Stimulated activated effector memory CD8-positive, alpha-beta T cell treated with anti-CD3 and anti-CD28 coated beads, Interleukin-12 subunit alpha, Interleukin-12 subunit beta, amount 100 ng/mL, for 72 hours (primary cell): Measurements from ENCODE around the gene HDHD5.
"Not testable (repeated sequence)": the region's sequence is repeated elsewhere in the genome, so short reads cannot be mapped to it uniquely, and the experiment has no call there.

Experiments
- ATAC-seq: fragments of 150-1000 bp; cut with Tn5 transposase; 2 replicates; pipeline ENCODE4 v1.10.0; 2021
- DNase-seq, 2 donors: peaks; one replicate each; pipeline ENCODE4 v3.0.0; 2021 to 2022; ENCODE audit warnings: low spot score in 2 of 2
- H3K27ac Mint-ChIP-seq: one replicate; pipeline ENCODE4 v1.8.0; 2022; ENCODE audit warnings: mild to moderate bottlenecking, mixed read lengths
- H3K36me3 Mint-ChIP-seq: one replicate; pipeline ENCODE4 v1.8.0; 2022; ENCODE audit warnings: mild to moderate bottlenecking, mixed read lengths
- H3K4me1 Mint-ChIP-seq: one replicate; pipeline ENCODE4 v1.8.0; 2022; ENCODE audit warnings: mixed read lengths
- H3K4me3 Mint-ChIP-seq: one replicate; pipeline ENCODE4 v1.8.0; 2022; ENCODE audit warnings: mild to moderate bottlenecking, mixed read lengths
- H3K9me3 Mint-ChIP-seq: one replicate; pipeline ENCODE4 v1.8.0; 2022; ENCODE audit warnings: mixed read lengths

HDHD5 gene

GRCh38 chr22:17164392-17165024 lies 5.4 kb upstream of the HDHD5 start:
- ATAC-seq (no peak), DNase-seq (no peak)
- Mint-ChIP-seq H3K9me3 (no peaks in the 10 kb centered on the region), H3K27ac (no peak overlapping the region), H3K4me3 (no peak overlapping the region), H3K36me3 (peaks cover 8% of the 10 kb centered on the region), H3K4me1 (peaks cover 5% of the 10 kb centered on the region)

- peaks cover 15% of the 10 kb centered on the region for H3K36me3 Mint-ChIP-seq
- no peak for ATAC-seq
- no peaks in the 10 kb centered on the region for H3K9me3 Mint-ChIP-seq
- no peak overlapping the region for H3K27ac Mint-ChIP-seq
- DNase-seq = no peak
- no peak overlapping the region for H3K4me3 Mint-ChIP-seq
- H3K4me1 Mint-ChIP-seq = peaks cover 6% of the 10 kb centered on the region
These were observed 3.7 kb upstream of the HDHD5 start for GRCh38 chr22:17162731-17163130.

- H3K36me3 Mint-ChIP-seq = peaks cover 15% of the 10 kb centered on the region
- DNase-seq (no peak), ATAC-seq (no peak)
- no peak overlapping the region for H3K4me3 Mint-ChIP-seq
- no peak overlapping the region for H3K27ac Mint-ChIP-seq
- H3K9me3 Mint-ChIP-seq = no peaks in the 10 kb centered on the region
- peaks cover 6% of the 10 kb centered on the region for H3K4me1 Mint-ChIP-seq
These were observed 2.9 kb upstream of the HDHD5 start for GRCh38 chr22:17161991-17162390.

GRCh38 chr22:17159504-17159951 lies 451 bp upstream of the HDHD5 start:
- H3K27ac Mint-ChIP-seq = peak overlapping the region; percentile 87
- DNase-seq (peak; percentile 35 to 79), ATAC-seq (peak; percentile 67)
- H3K9me3 Mint-ChIP-seq = no peaks in the 10 kb centered on the region
- peak overlapping the region; percentile 79 for H3K4me3 Mint-ChIP-seq
- H3K4me1 Mint-ChIP-seq = peaks cover 15% of the 10 kb centered on the region
- H3K36me3 Mint-ChIP-seq = peaks cover 26% of the 10 kb centered on the region

GRCh38 chr22:17158176-17158567 lies 905 bp downstream of the HDHD5 start:
- ATAC-seq = no peak
- peaks cover 19% of the 10 kb centered on the region for H3K4me1 Mint-ChIP-seq
- H3K4me3 Mint-ChIP-seq = peak overlapping the region; percentile 79
- H3K9me3 Mint-ChIP-seq = no peaks in the 10 kb centered on the region
- no peak for DNase-seq
- H3K27ac Mint-ChIP-seq = peak overlapping the region; percentile 87
- H3K36me3 Mint-ChIP-seq = peaks cover 32% of the 10 kb centered on the region

DNA sequence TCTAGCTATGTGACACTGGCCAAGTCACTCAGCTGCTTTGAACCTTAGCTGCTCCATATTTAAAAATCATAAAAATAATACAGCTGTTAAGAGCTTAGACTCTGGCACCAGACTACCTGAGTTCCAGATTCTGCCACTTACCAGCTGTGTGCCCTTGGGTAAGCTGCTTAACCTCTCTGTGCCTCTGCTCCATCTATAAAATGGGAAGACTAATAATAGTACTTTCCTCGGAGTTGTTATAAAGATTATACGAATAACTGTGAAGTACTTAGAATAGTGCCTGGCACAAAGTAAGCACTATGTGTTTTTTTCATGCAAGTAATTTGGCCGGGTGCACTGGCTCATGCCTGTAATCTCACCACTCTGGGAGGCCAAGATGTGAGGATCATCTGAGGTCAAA lies 1.4 kb downstream of the HDHD5 start:
- H3K4me3 Mint-ChIP-seq = peak overlapping the region; percentile 79
- H3K4me1 Mint-ChIP-seq = peaks cover 20% of the 10 kb centered on the region
- no peak overlapping the region for H3K27ac Mint-ChIP-seq
- H3K36me3 Mint-ChIP-seq = peaks cover 32% of the 10 kb centered on the region
- ATAC-seq (no peak), DNase-seq (no peak)
- H3K9me3 Mint-ChIP-seq = no peaks in the 10 kb centered on the region

- Mint-ChIP-seq H3K27ac (no peak overlapping the region), H3K9me3 (no peaks in the 10 kb centered on the region), H3K36me3 (peaks cover 38% of the 10 kb centered on the region), H3K4me1 (peaks cover 30% of the 10 kb centered on the region), H3K4me3 (peak overlapping the region; percentile 79)
- ATAC-seq (no peak), DNase-seq (no peak)
These were observed 3.1 kb downstream of the HDHD5 start for GRCh38 chr22:17155941-17156340.

GRCh38 chr22:17152971-17153370 lies 6.1 kb downstream of the HDHD5 start:
- Mint-ChIP-seq H3K4me1 (peaks cover 24% of the 10 kb centered on the region), H3K36me3 (peaks cover 41% of the 10 kb centered on the region), H3K4me3 (no peak overlapping the region), H3K9me3 (no peaks in the 10 kb centered on the region), H3K27ac (no peak overlapping the region)
- no peak for DNase-seq
- ATAC-seq = no peak

DNA sequence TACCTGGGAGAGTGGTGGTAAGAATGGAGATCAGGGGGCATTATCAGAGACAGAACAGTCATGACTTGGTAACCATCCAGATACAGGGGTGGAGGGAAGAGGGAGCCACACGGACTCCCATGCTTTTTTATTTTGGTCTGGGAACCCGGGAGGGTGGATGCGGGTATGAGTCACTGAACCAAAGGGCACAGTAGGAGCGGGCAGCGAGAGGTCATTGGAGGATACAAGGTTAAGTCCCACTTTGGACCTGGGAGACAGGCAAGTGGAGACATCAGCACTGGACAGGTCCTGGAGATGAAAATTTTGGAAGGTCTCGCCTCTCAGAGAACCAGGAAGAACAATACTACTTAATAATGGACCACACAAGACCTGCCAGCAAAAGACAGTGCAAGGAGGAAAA lies 6.7 kb downstream of the HDHD5 start:
- no peak for ATAC-seq
- no peak overlapping the region for H3K27ac Mint-ChIP-seq
- H3K4me3 Mint-ChIP-seq = no peak overlapping the region

GRCh38 chr22:17149076-17149815 lies 9.8 kb downstream of the HDHD5 start:
- Mint-ChIP-seq H3K27ac (no peak overlapping the region), H3K9me3 (no peaks in the 10 kb centered on the region), H3K4me1 (peaks cover 23% of the 10 kb centered on the region), H3K36me3 (peaks cover 51% of the 10 kb centered on the region), H3K4me3 (no peak overlapping the region)
- ATAC-seq = no peak
- DNase-seq = no peak

More for the DNA sequence above, 6.7 kb downstream of the HDHD5 start:
- DNase-seq = no peak
- Mint-ChIP-seq H3K9me3 (no peaks in the 10 kb centered on the region), H3K4me1 (peaks cover 30% of the 10 kb centered on the region), H3K36me3 (peaks cover 42% of the 10 kb centered on the region)

DNA sequence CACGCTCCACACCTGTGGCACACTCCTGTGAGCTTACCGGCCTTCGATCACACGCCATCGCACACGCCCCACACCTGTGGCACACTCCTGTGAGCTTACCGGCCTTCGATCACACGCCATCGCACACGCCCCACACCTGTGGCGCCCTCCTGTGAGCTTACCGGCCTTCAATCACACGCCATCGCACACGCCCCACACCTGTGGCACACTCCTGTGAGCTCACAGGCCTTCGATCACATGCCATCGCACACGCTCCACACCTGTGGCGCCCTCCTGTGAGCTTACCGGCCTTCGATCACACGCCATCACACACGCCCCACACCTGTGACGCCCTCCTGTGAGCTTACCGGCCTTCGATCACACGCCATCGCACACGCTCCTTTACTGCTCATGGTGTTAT lies 11.6 kb downstream of the HDHD5 start:
- Mint-ChIP-seq H3K36me3 (peaks cover 60% of the 10 kb centered on the region), H3K27ac (peak overlapping the region; percentile 67), H3K4me1 (peaks cover 15% of the 10 kb centered on the region)
- ATAC-seq, H3K9me3 Mint-ChIP-seq, DNase-seq, H3K4me3 Mint-ChIP-seq: not testable (repeated sequence)

GRCh38 chr22:17145021-17145680 lies 13.9 kb downstream of the HDHD5 start:
- H3K9me3 Mint-ChIP-seq = no peaks in the 10 kb centered on the region
- no peak for DNase-seq
- ATAC-seq = no peak
- H3K4me3 Mint-ChIP-seq = no peak overlapping the region
- H3K4me1 Mint-ChIP-seq = peaks cover 7% of the 10 kb centered on the region
- no peak overlapping the region for H3K27ac Mint-ChIP-seq
- H3K36me3 Mint-ChIP-seq = peaks cover 71% of the 10 kb centered on the region

GRCh38 chr22:17143826-17144225 lies 15.3 kb downstream of the HDHD5 start:
- Mint-ChIP-seq H3K9me3 (no peaks in the 10 kb centered on the region), H3K4me3 (no peak overlapping the region), H3K27ac (no peak overlapping the region), H3K4me1 (peaks cover 7% of the 10 kb centered on the region), H3K36me3 (peaks cover 75% of the 10 kb centered on the region)
- DNase-seq (no peak), ATAC-seq (no peak)

DNA sequence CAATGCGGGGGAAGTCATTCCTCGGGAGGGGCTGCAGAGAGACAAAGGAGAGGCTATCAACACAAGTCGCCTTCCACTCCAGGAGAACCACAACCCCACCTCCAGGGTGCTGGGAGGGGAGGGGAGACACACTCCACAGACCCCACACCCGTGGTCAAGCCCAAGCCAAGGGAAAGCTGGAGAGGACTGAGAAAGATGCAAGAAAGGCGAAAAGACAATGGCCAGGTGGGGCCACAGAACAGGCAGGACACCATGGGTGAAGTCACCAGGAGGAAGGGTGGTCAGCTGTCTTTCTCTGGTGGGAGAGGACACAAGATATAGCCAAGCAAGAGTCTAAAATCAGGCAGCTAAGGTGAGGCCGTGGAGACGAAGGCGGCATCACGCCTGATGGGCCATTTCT lies 16.0 kb downstream of the HDHD5 start:
- H3K27ac Mint-ChIP-seq = no peak overlapping the region

DNA sequence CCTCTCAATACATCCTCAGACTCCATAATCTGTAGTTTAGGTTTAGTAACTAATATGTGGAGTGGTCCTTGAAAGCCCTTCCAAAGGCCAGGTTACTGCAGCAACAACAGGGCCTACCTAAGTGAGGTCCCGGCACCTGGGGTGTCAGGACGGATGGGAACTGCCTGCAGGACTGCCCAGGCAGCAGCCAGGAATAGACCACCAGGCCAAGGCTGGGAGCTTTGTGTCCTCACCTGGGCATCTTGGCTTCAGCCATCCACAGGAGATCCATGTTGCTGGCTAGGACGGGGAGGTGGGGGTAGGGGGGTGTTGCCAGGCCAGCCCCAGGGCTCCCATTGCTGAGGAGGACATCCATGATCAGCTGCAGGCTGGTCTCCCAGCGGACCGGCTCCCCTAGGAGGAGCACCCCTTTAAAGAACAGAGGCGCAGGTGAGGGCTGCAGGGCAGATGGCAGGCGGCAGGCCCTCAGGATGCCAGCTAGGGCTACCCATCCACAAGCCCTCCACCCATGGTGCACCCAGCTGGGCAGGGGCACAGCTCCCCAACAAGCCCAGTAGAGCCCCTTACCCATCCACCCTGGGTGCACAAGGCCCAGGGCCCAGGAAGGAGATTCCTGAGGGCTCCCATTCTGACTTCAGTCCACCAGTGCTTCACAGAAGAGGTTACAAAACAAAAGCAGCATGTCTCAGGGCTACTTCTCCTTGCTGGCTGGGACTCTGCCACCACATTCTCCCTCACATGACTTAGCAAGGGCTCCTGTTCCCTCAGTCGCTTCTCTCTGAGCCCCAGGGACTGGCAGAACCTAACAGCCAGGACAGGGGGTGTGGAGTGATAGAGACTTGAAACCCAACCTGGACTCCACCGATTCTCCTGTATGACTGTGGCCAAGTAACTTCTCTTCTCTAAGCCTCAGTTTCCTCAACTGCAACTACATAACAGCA lies 18.0 kb downstream of the HDHD5 start:
- Mint-ChIP-seq H3K9me3 (no peaks in the 10 kb centered on the region), H3K4me1 (no peaks in the 10 kb centered on the region), H3K36me3 (peaks cover 83% of the 10 kb centered on the region), H3K4me3 (no peak overlapping the region), H3K27ac (no peak overlapping the region)
- DNase-seq = no peak
- ATAC-seq = no peak

More for the DNA sequence above, 16.0 kb downstream of the HDHD5 start:
- peaks cover 75% of the 10 kb centered on the region for H3K36me3 Mint-ChIP-seq
- DNase-seq (no peak), ATAC-seq (no peak)
- H3K4me1 Mint-ChIP-seq = peaks cover 7% of the 10 kb centered on the region
- H3K9me3 Mint-ChIP-seq = no peaks in the 10 kb centered on the region
- H3K4me3 Mint-ChIP-seq = no peak overlapping the region
